Measurements from ENCODE around the gene ISL1.

The ISL1 gene

GRCh38 chr5:51383131-51384121 lies at the start of gene ISL1:
Gene ISL1, plus strand, starts transcription at chr5:51383448. Its CDS starts 224 bp downstream, at chr5:51383672.
- no peak for DNase-seq (ENCODE audit: low read depth)
- no peak within 1 kb of the TSS for H3K4me3 ChIP-seq (ENCODE audit: low read depth, low read length)
- no peak for TF ChIP-seq CTCF (IDR thresholded peaks at IDR 0.05; ENCODE audit: insufficient read depth, low read depth, low read length, missing control alignments)

DNA sequence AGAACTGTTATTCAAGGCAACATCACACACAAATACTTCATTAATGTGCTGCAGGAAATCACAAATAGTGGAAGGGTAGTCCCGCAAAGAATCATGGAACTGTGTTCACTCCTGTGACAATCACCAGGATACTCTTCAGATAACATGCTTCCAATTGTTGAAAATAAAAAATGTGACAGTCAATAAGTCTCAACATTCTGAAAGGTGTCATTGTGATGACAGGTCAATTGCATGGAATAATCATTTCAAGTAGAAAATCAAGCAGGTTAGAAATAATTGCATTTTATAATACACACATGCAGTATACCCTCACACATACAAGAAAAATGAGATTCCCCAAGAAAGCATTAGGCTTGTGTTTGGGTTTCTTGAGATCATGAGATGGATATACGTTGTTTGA lies 46.4 kb upstream of the ISL1 start:
- DNase-seq (ENCODE audit: low read depth), result no peak
- no peak for TF ChIP-seq CTCF (IDR thresholded peaks at IDR 0.05; ENCODE audit: insufficient read depth, low read depth, low read length, missing control alignments)
- no peak overlapping the region for H3K4me3 ChIP-seq (ENCODE audit: low read depth, low read length)

- no peak for DNase-seq (ENCODE audit: low read depth)
- no peak for TF ChIP-seq CTCF (IDR thresholded peaks at IDR 0.05; ENCODE audit: insufficient read depth, low read depth, low read length, missing control alignments)
- H3K4me3 ChIP-seq (ENCODE audit: low read depth, low read length), result no peak overlapping the region
Observed at GRCh38 chr5:51345106-51345505, 38.1 kb upstream of the ISL1 start.

GRCh38 chr5:51347157-51347556 lies 36.1 kb upstream of the ISL1 start:
- H3K4me3 ChIP-seq (ENCODE audit: low read depth, low read length), result no peak overlapping the region
- DNase-seq (ENCODE audit: low read depth), result no peak
- no peak for TF ChIP-seq CTCF (IDR thresholded peaks at IDR 0.05; ENCODE audit: insufficient read depth, low read depth, low read length, missing control alignments)

DNA sequence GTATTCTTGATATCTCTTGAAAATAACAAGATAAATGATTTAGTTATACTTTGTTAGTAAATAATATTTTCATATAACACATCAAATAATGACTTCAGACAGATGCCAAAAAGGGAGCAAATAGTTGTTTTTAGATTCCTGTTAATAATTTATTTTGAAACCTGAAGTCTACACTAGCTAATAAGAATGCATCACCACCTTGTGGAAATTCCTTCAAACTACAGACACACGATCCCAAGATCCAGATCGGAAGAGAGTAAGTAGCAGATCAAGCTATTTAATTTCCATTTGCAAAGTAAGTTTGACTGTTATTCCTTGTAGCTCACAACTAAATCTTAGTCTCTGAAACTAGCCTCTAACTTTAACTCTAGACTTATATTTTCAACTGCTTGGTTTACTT lies 35.5 kb upstream of the ISL1 start:
- H3K4me3 ChIP-seq (ENCODE audit: low read depth, low read length), result no peak overlapping the region
- no peak for TF ChIP-seq CTCF (IDR thresholded peaks at IDR 0.05; ENCODE audit: insufficient read depth, low read depth, low read length, missing control alignments)
- no peak for DNase-seq (ENCODE audit: low read depth)

DNA sequence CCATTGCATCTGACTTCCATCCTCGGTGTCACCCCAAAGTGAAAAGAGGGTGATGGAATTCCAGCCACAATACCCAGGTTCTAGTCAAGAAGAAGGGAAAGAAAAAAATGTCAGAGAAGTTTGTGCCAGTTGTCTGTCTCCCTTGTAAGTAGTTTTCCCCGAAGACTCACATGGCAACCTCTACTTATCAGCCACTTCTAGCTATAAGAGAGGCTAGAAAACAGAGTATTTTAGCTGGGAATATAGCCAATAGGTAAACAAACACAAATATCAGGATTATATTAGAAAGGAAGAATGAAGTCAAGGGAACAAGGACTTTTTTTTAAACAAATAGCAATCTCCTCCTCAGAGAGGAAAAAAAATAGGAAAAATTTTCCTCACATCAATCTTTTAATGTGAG lies 12.2 kb upstream of the ISL1 start:
- no peak for TF ChIP-seq CTCF (IDR thresholded peaks at IDR 0.05; ENCODE audit: insufficient read depth, low read depth, low read length, missing control alignments)
- no peak overlapping the region for H3K4me3 ChIP-seq (ENCODE audit: low read depth, low read length)
- no peak for DNase-seq (ENCODE audit: low read depth)

All from GM12865 (cell line).